ENCODE data around the gene ZNF382. TPM values are rescaled to one million over a fixed set of nuclear protein-coding genes. Genes with fewer than 3 reads are reported as not detected.
A peak's percentile ranks its signal among the peaks of the same experiment; 100 is the strongest.
"Not testable (repeated sequence)": the region's sequence is repeated elsewhere in the genome, so short reads cannot be mapped to it uniquely, and the experiment has no call there.

The ZNF382 gene
- total and polyA plus RNA-seq, 12 donors, result 2.6 to 22.2 (median 17.1) TPM

DNA sequence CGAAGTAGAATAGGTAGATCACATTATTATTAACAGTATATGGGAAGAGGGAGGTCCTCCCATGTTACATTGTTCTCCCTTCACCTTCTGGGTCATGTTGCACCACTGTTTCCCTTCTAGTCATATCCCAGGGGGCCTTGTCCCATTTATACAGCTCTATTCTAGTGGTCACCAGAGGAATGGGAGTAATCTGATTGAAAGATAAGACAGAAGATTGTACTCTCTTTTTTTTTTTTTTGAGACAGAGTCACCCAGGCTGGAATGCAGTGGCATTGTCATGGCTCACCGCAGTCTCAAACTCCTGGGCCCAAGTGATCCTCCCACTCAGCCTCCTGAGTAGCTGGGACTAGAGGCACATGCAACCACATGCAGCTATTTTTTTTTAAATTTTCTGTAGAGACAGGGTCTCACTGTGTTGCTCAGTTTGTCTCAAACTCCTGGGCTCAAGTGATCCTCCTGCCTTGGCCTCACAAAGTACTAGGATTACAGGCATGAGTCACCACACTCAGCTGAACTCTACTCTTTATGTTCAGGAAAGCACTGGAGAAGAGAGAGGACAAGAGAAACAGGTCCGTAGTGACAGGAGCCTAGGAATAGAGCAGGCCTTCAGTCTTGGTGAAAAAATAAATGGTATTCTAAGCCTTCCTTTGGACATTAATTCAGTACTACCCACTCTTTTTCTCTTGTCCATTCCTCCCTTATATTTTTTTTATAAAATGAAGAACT is 27.7 kb upstream of the ZNF382 start:
- 90% methylated on average over 3 of the region's 3 CpGs for WGBS, 2 donors

DNA sequence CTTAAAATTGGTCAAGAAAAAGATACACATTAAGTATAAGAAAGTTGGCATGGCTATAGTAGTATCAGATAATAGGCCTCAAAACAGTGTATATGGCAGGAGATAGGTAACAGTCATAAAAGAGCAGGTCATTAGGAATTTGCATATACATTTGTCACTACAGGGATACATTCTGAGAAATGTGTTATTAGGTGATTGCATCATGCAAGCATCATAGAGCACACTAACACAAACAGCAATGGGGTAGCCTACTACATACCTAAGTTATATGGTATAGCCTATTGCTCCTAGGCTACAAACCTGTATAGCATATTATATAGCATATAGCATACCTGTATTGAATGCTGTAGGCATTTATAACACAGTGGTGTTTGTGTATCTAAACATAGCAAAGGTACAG is 25.9 kb upstream of the ZNF382 start:
- Histone ChIP-seq H3K27ac (no peak overlapping the region), H3K4me1 (peaks cover under 1 to 11% (median 6%) of the 10 kb centered on the region in 9 donors), H3K9me3 (peaks cover 0 to 94% (median 22%) of the 10 kb centered on the region in 11 donors), H3K36me3 (peaks cover 0 to 81% (median 57%) of the 10 kb centered on the region in 9 donors), H3K4me3 (no peak overlapping the region), H3K27me3 (no peaks in the 10 kb centered on the region)
- TF ChIP-seq, protein P1, sequence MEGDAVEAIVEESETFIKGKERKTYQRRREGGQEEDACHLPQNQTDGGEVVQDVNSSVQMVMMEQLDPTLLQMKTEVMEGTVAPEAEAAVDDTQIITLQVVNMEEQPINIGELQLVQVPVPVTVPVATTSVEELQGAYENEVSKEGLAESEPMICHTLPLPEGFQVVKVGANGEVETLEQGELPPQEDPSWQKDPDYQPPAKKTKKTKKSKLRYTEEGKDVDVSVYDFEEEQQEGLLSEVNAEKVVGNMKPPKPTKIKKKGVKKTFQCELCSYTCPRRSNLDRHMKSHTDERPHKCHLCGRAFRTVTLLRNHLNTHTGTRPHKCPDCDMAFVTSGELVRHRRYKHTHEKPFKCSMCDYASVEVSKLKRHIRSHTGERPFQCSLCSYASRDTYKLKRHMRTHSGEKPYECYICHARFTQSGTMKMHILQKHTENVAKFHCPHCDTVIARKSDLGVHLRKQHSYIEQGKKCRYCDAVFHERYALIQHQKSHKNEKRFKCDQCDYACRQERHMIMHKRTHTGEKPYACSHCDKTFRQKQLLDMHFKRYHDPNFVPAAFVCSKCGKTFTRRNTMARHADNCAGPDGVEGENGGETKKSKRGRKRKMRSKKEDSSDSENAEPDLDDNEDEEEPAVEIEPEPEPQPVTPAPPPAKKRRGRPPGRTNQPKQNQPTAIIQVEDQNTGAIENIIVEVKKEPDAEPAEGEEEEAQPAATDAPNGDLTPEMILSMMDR (IDR thresholded peaks at IDR 0.05), result no peak
- ATAC-seq, result no peak
- intact Hi-C loops (cut with DNase I), result loop anchor here in 2 of 10 donors (10.0 kb wide), 2 partner anchors 106 to 256 kb away; partner anchors contain the start of genes ZNF567 (in 1 of the 2) and ZNF790 (in 1 of the 2)
- no peak for DNase-seq

More for the DNA sequence above, 27.7 kb upstream of the ZNF382 start:
- no peak overlapping the region for H3K4me3 ChIP-seq
- no peak overlapping the region for H3K27ac ChIP-seq
- intact Hi-C loops (cut with DNase I), result loop anchor here in 2 of 10 donors (10.0 kb wide), 2 partner anchors 107 to 257 kb away; partner anchors contain the start of genes ZNF567 (in 1 of the 2) and ZNF790 (in 1 of the 2)
- H3K9me3 ChIP-seq, result peaks cover 0 to 75% (median 9%) of the 10 kb centered on the region in 11 donors
- ATAC-seq (no peak), DNase-seq (no peak)
- peaks cover 0 to 73% (median 54%) of the 10 kb centered on the region in 9 donors for H3K36me3 ChIP-seq
- H3K4me1 ChIP-seq, result peaks cover 3 to 19% (median 12%) of the 10 kb centered on the region in 9 donors
- TF ChIP-seq, protein P1 (IDR thresholded peaks at IDR 0.05), result no peak
- H3K27me3 ChIP-seq, result no peaks in the 10 kb centered on the region

DNA sequence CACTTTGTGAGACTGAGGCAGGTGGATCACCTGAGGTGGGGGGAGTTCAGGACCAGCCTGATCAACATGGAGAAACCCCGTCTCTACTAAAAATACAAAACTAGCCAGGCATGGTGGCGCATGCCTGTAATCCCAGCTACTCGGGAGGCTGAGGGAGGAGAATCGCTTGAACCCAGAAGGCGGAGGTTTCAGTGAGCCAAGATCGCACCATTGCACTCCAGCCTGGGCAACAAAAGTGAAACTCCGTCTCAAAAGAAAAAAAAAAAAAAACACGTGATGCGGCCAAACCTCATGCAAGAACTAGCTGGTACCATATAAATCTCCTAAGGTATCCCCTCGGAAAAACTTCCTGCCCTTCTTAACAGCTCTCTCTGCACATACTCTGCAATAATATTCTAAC is 2.4 kb upstream of the ZNF382 start:
- H3K36me3 ChIP-seq; intact Hi-C loops (cut with DNase I); H3K27ac ChIP-seq; H3K27me3 ChIP-seq; H3K4me3 ChIP-seq; ATAC-seq; DNase-seq: not testable (repeated sequence)
- H3K9me3 ChIP-seq, result peaks cover 0 to 48% (median 0%) of the 10 kb centered on the region in 11 donors
- peaks cover 3 to 21% (median 11%) of the 10 kb centered on the region in 9 donors for H3K4me1 ChIP-seq
- 91 to 95% methylated on average over 10 of the region's 10 CpGs for WGBS, 2 donors

DNA sequence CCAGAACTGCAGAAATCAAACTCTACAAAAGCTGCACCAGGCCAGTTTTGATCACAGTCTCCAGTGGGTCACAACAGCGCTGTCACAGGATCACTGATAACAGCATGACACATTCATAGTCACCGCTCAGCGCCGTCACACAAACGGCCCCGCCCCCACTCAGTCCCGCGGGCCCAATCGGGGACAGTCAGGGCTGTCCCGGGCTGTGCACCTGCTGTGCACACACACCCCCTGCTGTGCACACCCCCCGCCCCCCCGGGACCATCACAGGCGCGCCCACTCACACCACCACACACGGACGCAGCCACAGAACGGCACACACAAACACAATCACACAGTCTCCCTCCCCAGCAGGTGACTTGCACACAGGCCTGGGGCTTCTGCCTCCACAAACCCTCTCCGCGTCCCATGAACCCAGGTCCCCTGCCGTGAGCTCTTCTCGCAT is 435 bp upstream of the ZNF382 start:
- TF ChIP-seq, protein P1 (IDR thresholded peaks at IDR 0.05), result no peak
- ATAC-seq, result peak; percentile 75 to 97 (median 94)
- 1% methylated on average over 21 of the region's 21 CpGs for WGBS, 2 donors

More for the DNA sequence above, 435 bp upstream of the ZNF382 start:
- Histone ChIP-seq H3K9me3 (peaks cover 0 to 48% (median 0%) of the 10 kb centered on the region in 11 donors), H3K4me3 (peak overlapping the region; percentile 66 to 89 (median 84)), H3K27me3 (no peaks in the 10 kb centered on the region), H3K27ac (peak overlapping the region; percentile 75 to 93 (median 89)), H3K36me3 (peaks cover 0 to 23% (median 13%) of the 10 kb centered on the region in 9 donors), H3K4me1 (peaks cover 3 to 21% (median 11%) of the 10 kb centered on the region in 9 donors)
- DNase-seq, result peak; percentile 66 to 71
- intact Hi-C loops (cut with DNase I), result loop anchor here in 1 of 10 donors (1.0 kb wide), 1 partner anchor 31 kb away; the partner anchor contains the start of gene ZNF529
